Ovary (tissue), 9 donors: ENCODE data around the gene LDLR. TPM values are rescaled to one million over a fixed set of nuclear protein-coding genes. Genes with fewer than 3 reads are reported as not detected.
A peak's percentile ranks its signal among the peaks of the same experiment; 100 is the strongest.
"Not testable (repeated sequence)": the region's sequence is repeated elsewhere in the genome, so short reads cannot be mapped to it uniquely, and the experiment has no call there.

ENCODE experiments used
- DNase-seq, 5 donors: peaks; one replicate each; pipeline ENCODE4 v3.0.0-alpha.2; 2019 to 2020
- H3K27ac ChIP-seq, 2 donors: fragments of 200-600 bp; one replicate each; pipeline versions ENCODE4 v1.5.1 to v1.8.0; 2019 to 2022
- H3K27me3 ChIP-seq: fragments of 200-600 bp; one replicate; pipeline ENCODE4 v1.8.0; 2022
- H3K36me3 ChIP-seq: fragments of 200-600 bp; sonication (generic); one replicate; pipeline ENCODE4 v1.5.1; 2019
- H3K4me1 ChIP-seq: one replicate; pipeline ENCODE4 v1.8.1; 2013; ENCODE audit warnings: mild to moderate bottlenecking, moderate library complexity; ENCODE audit not compliant: insufficient read depth
- H3K4me3 ChIP-seq: fragments of 200-600 bp; sonication (generic); one replicate; pipeline ENCODE4 v1.5.1; 2017
- H3K9me3 ChIP-seq, 2 donors: fragments of 200-600 bp in 1 of 2; sonication (generic) in 1 of 2; one replicate each; pipeline versions ENCODE4 v1.5.1 to v1.8.1; 2013 to 2019; ENCODE audit warnings: mild to moderate bottlenecking in 1 of 2, moderate library complexity in 1 of 2
- EP300 ChIP-seq: sonication (generic); formaldehyde crosslinking; IDR thresholded peaks from one replicate; pipeline ENCODE4 v1.6.1; 2017; ENCODE audit warnings: antibody characterized with exemption
- POLR2A ChIP-seq: fragments of 450-650 bp; IDR thresholded peaks from one replicate; pipeline ENCODE4 v1.6.1; 2017; ENCODE audit warnings: antibody characterized with exemption, mild to moderate bottlenecking, moderate library complexity
- WGBS, 3 donors: extraction: QIAGEN DNeasy Blood & Tissue Kit in 1 of 3; methylation state at CpG; one replicate each; pipeline versions ENCODE4 v1.1.5 to v1.1.7; 2013 to 2017; 5-methylcytosine and 5-hydroxymethylcytosine counted together
- intact Hi-C, 4 donors: fragments of 100-400 bp; cut with DNase I; formaldehyde crosslinking; loops; one replicate each; pipeline versions ENCODE4 v1.11.0 to v1.15.1; 2022 to 2023
- polyA plus RNA-seq, 2 donors: library from polyadenylated mRNA; stranded (reverse); fragments of 200-250 nt in 1 of 2; fragments of 350-450 nt in 1 of 2; fragmentation: Illumina TruSeq in 1 of 2; extraction: RNeasy Lipid Tissue Mini Kit (QIAGEN cat#74804) in 1 of 2; gene quantifications; one replicate each; pipeline ENCODE4 v1.2.3, GENCODE V29; 2013 to 2014
- total RNA-seq, 7 donors: library from RNA; depleted of rRNA in 2 of 7; stranded (reverse); fragments of >200 nt in 2 of 7; fragmentation: NEBNext Ultra II Directional in 3 of 7; extraction: Animal tissue kit (Norgen Biotek cat#: 25700) in 3 of 7; gene quantifications; one replicate each; pipeline versions ENCODE4 v1.1.0 to v1.2.4, GENCODE V29; 2016 to 2023
- TF ChIP-seq, protein P1 (sequence below), 3 donors: fragments of 450-650 bp in 2 of 3; fragments of 200-600 bp in 1 of 3; IDR thresholded peaks; one replicate each; pipeline versions ENCODE4 v1.5.1 to v1.8.0; 2016 to 2022; ENCODE audit warnings: antibody characterized with exemption in 3 of 3, mild to moderate bottlenecking in 1 of 3
- donor health status: DM: no; HTN: no; CAD: no; lungs with moderate emphysema.
- donor health status: DM: no; HTN: no; CAD: no.
- donor health status: Bipolar disorder and iron deficiency.
- donor health status: DM: yes; HTN: yes; CAD: no.
- donor health status: DM: no; HTN: no; CAD: no.
- donor health status: DM: yes; HTN: yes; CAD: no.

Gene LDLR
- total and polyA plus RNA-seq, 9 donors: 31.1 to 436 (median 141) TPM

DNA sequence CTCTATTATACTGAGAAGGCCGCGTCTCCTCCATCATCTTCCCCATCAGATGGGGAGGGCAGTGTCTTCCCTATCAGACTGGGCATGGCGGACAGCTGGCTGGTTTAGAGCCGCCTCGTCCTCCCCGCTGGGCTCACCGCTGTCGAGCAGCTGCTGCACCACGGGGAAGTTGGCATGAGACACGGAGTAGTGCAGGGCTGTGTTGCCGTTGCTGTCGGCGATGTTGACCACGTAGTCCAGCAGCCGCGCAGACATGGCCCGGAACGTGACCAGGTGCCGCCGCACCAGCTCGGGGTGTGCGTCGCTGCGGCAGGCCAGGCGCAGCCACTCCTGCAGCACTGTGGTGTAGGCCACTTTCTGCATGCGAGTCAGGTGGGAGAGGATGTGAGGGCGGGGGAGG is 85.1 kb downstream of the LDLR start:
- WGBS, 3 donors: 90 to 92% (median 91%) methylated on average over 26 to 27 of the region's 27 CpGs
- H3K27me3 ChIP-seq: no peaks in the 10 kb centered on the region
- no peaks in the 10 kb centered on the region for H3K9me3 ChIP-seq
- DNase-seq: peak in 1 of 5 donors; percentile 28
- no peaks in the 10 kb centered on the region for H3K36me3 ChIP-seq
- intact Hi-C loops: no loop called here
- no peak overlapping the region for H3K27ac ChIP-seq
- H3K4me3 ChIP-seq: no peak overlapping the region
- H3K4me1 ChIP-seq: no peaks in the 10 kb centered on the region
- TF ChIP-seq POLR2A: no peak
- no peak for TF ChIP-seq EP300
- TF ChIP-seq, protein P1, sequence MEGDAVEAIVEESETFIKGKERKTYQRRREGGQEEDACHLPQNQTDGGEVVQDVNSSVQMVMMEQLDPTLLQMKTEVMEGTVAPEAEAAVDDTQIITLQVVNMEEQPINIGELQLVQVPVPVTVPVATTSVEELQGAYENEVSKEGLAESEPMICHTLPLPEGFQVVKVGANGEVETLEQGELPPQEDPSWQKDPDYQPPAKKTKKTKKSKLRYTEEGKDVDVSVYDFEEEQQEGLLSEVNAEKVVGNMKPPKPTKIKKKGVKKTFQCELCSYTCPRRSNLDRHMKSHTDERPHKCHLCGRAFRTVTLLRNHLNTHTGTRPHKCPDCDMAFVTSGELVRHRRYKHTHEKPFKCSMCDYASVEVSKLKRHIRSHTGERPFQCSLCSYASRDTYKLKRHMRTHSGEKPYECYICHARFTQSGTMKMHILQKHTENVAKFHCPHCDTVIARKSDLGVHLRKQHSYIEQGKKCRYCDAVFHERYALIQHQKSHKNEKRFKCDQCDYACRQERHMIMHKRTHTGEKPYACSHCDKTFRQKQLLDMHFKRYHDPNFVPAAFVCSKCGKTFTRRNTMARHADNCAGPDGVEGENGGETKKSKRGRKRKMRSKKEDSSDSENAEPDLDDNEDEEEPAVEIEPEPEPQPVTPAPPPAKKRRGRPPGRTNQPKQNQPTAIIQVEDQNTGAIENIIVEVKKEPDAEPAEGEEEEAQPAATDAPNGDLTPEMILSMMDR (IDR thresholded peaks at IDR 0.05): no peak

DNA sequence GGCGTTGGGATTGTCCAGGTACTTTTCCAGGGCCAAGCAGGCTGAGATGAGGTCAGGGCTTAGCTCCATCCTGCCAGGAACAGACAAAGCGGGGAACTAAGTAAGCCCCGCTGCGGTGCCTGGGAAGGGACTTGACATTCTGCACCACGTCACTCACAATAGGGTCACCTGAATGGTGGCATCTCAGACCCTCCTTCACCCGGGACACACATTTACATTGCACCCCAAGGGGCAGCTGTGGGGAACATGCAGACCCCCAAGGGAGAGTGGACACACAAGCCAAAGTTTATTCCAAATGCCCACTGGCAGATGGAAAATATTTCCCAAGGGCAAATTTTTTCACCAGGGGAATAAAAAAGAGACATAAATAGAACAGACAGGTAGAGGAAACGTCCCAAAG is 86.7 kb downstream of the LDLR start:
- no peak for DNase-seq
- H3K36me3 ChIP-seq: no peaks in the 10 kb centered on the region
- TF ChIP-seq EP300 (no peak), POLR2A (no peak)
- TF ChIP-seq, protein P1 (IDR thresholded peaks at IDR 0.05): no peak
- intact Hi-C loops: no loop called here
- H3K4me1 ChIP-seq: peaks cover 7% of the 10 kb centered on the region
- no peaks in the 10 kb centered on the region for H3K9me3 ChIP-seq
- H3K27me3 ChIP-seq: no peaks in the 10 kb centered on the region
- no peak overlapping the region for H3K27ac ChIP-seq
- H3K4me3 ChIP-seq: no peak overlapping the region
- 84 to 88% (median 85%) methylated on average over 7 of the region's 7 CpGs for WGBS, 3 donors

DNA sequence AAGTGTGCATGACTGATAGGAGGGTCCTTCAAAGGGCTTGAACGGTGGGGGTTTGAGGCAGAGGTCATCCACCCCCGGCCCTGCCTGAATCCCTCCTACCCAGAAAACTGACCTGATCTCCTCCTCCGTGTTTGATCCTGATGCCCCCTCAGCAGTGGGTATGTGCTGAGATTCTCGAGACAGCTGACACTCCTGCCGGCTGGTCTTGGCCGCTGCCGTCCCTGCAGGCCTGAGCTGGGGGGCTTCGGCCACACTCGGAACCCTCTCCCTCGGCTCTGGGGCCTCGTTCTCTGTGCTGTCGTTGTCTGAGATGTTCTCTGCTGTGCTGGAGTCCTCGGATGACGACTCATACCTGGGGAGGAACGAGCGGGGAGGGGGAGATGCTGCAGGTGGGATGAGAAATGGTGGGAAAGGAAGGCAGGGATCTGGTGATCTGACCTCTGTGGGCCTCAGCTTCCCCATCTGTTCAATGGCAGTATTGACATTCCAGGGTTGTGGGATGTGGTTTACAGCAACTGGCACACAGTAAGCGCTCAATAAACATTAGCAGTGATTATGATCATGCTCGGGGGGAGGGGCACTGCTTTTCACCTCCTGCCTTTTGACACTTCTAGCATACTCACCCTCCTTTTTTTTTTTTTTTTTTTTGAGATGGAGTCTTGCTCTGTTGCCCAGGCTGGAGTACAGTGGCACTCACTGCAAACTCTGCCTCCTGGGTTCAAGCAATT is 87.4 kb downstream of the LDLR start:
- no peak for TF ChIP-seq EP300
- TF ChIP-seq, protein P1 (IDR thresholded peaks at IDR 0.05): no peak
- Histone ChIP-seq H3K27me3 (no peaks in the 10 kb centered on the region), H3K27ac (no peak overlapping the region), H3K36me3 (no peaks in the 10 kb centered on the region), H3K4me1 (peaks cover 9% of the 10 kb centered on the region), H3K4me3 (no peak overlapping the region), H3K9me3 (no peaks in the 10 kb centered on the region)
- 85 to 87% (median 86%) methylated on average over 18 of the region's 18 CpGs for whole genome bisulfite sequencing, 3 donors
- intact Hi-C loops: no loop called here
- DNase-seq: no peak

DNA sequence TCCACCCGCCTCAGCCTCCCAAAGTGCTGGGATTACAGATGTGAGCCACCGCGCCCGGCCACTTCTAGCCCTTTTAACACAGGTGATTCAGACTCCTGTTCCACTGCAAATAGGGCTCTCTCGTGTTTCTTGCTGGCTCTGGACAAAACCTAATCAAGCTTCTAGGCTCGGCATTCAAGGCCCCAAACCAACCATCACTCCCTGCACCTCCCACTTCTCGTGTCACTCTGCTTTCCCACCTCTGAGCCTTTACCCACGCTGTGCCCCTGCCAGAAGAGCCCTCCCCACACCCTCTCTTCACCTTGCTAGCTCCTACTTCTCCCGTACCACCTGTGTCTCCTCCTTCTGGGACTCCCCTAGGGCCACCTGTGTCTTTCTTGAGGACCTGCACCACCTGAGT is 88.3 kb downstream of the LDLR start:
- intact Hi-C loops: no loop called here
- peak overlapping the region in 1 of 2 donors; percentile 6 for H3K27ac ChIP-seq
- no peak overlapping the region for H3K4me3 ChIP-seq
- no peaks in the 10 kb centered on the region for H3K27me3 ChIP-seq
- no peak for TF ChIP-seq EP300
- no peak for TF ChIP-seq POLR2A
- TF ChIP-seq, protein P1 (IDR thresholded peaks at IDR 0.05): no peak
- H3K36me3 ChIP-seq: no peaks in the 10 kb centered on the region
- H3K4me1 ChIP-seq: peaks cover 9% of the 10 kb centered on the region
- no peaks in the 10 kb centered on the region for H3K9me3 ChIP-seq
- no peak for DNase-seq
- 86 to 91% (median 90%) methylated on average over 9 of the region's 9 CpGs for WGBS, 3 donors

DNA sequence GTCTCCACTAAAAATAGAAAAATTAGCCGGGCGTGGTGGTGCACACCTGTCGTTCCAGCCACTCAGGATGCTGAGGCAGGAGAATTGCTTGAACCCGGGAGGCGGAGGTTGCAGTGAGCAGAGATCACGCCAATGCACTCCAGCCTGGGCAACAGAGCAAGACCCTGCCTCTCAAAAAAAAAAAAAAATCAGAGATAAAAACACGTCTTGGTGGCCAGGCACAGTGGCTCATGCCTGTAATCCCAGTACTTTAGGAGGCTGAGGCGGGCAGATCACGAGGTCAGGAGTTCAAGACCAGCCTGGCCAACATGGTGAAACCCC is 89.8 kb downstream of the LDLR start:
- intact Hi-C loops, H3K4me3 ChIP-seq, H3K9me3 ChIP-seq, H3K27ac ChIP-seq, H3K36me3 ChIP-seq, H3K27me3 ChIP-seq, DNase-seq: not testable (repeated sequence)
- peaks cover 10% of the 10 kb centered on the region for H3K4me1 ChIP-seq
- 80 to 85% (median 82%) methylated on average over 9 of the region's 9 CpGs for WGBS, 3 donors
